ENCODE data around the gene OCEL1. TPM values are rescaled to one million over a fixed set of nuclear protein-coding genes. Genes with fewer than 3 reads are reported as not detected.

OCEL1 gene
- total and polyA plus RNA-seq, 2 of the 13 experiments (the other 11 are each of a cell fraction or from before 2014, with no cell fraction given), result 10.6 to 17.2 TPM

DNA sequence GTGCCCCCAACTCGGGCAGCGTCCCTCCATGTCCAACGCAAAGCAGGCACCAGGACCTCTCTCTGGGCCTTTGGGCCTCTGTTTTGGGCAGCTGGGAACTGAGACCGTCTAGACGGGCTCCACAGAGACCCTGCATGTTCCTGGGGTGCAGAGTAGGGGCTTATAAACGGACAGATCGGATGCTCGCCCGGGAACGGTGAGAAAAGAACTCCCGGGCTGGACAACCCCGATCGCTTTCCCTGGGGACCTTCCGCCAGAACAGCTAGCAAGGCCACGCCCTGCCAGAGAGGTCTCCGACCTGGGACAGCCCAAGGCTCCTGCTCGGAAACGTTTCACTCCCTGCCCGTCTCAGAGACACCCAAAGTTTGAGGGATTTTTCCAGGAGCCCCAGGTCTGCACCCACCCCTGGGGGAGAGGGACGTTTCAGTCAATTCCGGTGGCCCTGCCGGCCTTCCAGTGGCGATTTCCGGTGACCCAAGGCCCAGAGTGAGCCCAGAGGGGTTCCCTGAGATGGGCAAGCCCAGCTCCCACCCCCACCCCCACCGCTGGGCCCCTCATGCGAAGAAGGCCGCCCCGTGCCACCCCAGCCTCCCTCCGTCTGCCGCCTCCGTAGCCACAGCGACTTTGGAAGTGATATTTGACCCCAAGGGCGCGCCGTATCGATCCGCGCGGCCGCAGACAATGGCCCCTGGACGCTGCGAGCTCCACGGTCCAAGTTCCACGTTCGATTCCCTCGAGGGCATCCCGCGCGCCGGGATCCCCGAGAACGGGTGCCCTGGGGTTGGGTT lies 18.0 kb downstream of the OCEL1 start (continued):
- TF ChIP-seq ZNF790 (CRISPR knock-in tag; IDR thresholded peaks at IDR 0.05; ENCODE audit: borderline replicate concordance) (no peak), MTF1 (CRISPR knock-in tag; IDR thresholded peaks at IDR 0.05) (no peak), ZNF616 (CRISPR knock-in tag; IDR thresholded peaks at IDR 0.05; ENCODE audit: low read depth) (no peak), NONO (IDR thresholded peaks at IDR 0.05) (no peak), NONO (CRISPR knock-in tag; conservative IDR thresholded peaks at IDR 0.05) (peak; percentile 92), NR2F2 (IDR thresholded peaks at IDR 0.05; ENCODE audit: borderline replicate concordance, low read depth) (peak; percentile 94), FOXJ3 (CRISPR knock-in tag; IDR thresholded peaks at IDR 0.05; ENCODE audit: borderline replicate concordance) (0 out of 2 replicates have a peak, but pooled peaks have one; percentile 17), MED8 (CRISPR knock-in tag; IDR thresholded peaks at IDR 0.05; ENCODE audit: insufficient replicate concordance) (no peak), MAF1 (CRISPR knock-in tag; IDR thresholded peaks at IDR 0.05; ENCODE audit: borderline replicate concordance) (no peak), SRY (CRISPR knock-in tag; IDR thresholded peaks at IDR 0.05) (no peak), ATF7 (IDR thresholded peaks at IDR 0.05) (no peak), ATF7 (CRISPR knock-in tag; IDR thresholded peaks at IDR 0.05) (no peak), ZNF317 (CRISPR knock-in tag; IDR thresholded peaks at IDR 0.05) (no peak), SETDB1 (CRISPR knock-in tag; IDR thresholded peaks at IDR 0.05; ENCODE audit: borderline replicate concordance) (no peak), ZNF558 (CRISPR knock-in tag; IDR thresholded peaks at IDR 0.05; ENCODE audit: borderline replicate concordance) (peak; percentile 36; the same call in 1 of the 2 replicates), TCF7L2 (IDR thresholded peaks at IDR 0.05; ENCODE audit: low read depth, low read length) (no peak), FOXK1 (CRISPR knock-in tag; IDR thresholded peaks at IDR 0.05; ENCODE audit: borderline replicate concordance, low read depth) (peak; percentile 77; the same call in 1 of the 2 replicates), MEIS1 (CRISPR knock-in tag; IDR thresholded peaks at IDR 0.05; ENCODE audit: borderline replicate concordance) (peak; percentile 62; the same call in 1 of the 2 replicates), THAP11 (CRISPR knock-in tag; IDR thresholded peaks at IDR 0.05) (peak; percentile 41)
- TF ChIP-seq, protein P1, sequence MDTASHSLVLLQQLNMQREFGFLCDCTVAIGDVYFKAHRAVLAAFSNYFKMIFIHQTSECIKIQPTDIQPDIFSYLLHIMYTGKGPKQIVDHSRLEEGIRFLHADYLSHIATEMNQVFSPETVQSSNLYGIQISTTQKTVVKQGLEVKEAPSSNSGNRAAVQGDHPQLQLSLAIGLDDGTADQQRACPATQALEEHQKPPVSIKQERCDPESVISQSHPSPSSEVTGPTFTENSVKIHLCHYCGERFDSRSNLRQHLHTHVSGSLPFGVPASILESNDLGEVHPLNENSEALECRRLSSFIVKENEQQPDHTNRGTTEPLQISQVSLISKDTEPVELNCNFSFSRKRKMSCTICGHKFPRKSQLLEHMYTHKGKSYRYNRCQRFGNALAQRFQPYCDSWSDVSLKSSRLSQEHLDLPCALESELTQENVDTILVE (CRISPR knock-in tag; IDR thresholded peaks at IDR 0.05), result peak; percentile 22; the same call in 1 of the 2 replicates
- TF ChIP-seq, protein P2, sequence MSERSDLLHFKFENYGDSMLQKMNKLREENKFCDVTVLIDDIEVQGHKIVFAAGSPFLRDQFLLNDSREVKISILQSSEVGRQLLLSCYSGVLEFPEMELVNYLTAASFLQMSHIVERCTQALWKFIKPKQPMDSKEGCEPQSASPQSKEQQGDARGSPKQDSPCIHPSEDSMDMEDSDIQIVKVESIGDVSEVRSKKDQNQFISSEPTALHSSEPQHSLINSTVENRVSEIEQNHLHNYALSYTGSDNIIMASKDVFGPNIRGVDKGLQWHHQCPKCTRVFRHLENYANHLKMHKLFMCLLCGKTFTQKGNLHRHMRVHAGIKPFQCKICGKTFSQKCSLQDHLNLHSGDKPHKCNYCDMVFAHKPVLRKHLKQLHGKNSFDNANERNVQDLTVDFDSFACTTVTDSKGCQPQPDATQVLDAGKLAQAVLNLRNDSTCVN (CRISPR knock-in tag; IDR thresholded peaks at IDR 0.05; ENCODE audit: borderline replicate concordance), result no peak
- TF ChIP-seq, protein P3, sequence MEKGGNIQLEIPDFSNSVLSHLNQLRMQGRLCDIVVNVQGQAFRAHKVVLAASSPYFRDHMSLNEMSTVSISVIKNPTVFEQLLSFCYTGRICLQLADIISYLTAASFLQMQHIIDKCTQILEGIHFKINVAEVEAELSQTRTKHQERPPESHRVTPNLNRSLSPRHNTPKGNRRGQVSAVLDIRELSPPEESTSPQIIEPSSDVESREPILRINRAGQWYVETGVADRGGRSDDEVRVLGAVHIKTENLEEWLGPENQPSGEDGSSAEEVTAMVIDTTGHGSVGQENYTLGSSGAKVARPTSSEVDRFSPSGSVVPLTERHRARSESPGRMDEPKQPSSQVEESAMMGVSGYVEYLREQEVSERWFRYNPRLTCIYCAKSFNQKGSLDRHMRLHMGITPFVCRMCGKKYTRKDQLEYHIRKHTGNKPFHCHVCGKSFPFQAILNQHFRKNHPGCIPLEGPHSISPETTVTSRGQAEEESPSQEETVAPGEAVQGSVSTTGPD (CRISPR knock-in tag; IDR thresholded peaks at IDR 0.05), result no peak
- TF ChIP-seq, protein P4, sequence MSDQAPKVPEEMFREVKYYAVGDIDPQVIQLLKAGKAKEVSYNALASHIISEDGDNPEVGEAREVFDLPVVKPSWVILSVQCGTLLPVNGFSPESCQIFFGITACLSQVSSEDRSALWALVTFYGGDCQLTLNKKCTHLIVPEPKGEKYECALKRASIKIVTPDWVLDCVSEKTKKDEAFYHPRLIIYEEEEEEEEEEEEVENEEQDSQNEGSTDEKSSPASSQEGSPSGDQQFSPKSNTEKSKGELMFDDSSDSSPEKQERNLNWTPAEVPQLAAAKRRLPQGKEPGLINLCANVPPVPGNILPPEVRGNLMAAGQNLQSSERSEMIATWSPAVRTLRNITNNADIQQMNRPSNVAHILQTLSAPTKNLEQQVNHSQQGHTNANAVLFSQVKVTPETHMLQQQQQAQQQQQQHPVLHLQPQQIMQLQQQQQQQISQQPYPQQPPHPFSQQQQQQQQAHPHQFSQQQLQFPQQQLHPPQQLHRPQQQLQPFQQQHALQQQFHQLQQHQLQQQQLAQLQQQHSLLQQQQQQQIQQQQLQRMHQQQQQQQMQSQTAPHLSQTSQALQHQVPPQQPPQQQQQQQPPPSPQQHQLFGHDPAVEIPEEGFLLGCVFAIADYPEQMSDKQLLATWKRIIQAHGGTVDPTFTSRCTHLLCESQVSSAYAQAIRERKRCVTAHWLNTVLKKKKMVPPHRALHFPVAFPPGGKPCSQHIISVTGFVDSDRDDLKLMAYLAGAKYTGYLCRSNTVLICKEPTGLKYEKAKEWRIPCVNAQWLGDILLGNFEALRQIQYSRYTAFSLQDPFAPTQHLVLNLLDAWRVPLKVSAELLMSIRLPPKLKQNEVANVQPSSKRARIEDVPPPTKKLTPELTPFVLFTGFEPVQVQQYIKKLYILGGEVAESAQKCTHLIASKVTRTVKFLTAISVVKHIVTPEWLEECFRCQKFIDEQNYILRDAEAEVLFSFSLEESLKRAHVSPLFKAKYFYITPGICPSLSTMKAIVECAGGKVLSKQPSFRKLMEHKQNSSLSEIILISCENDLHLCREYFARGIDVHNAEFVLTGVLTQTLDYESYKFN (CRISPR knock-in tag; conservative IDR thresholded peaks at IDR 0.05), result peak; percentile 84

All from HepG2 (cell line).